HG02884 (cell line): ENCODE measurements around the gene SCMH1.

ENCODE experiments used
- ATAC-seq: cut with Tn5 transposase; IDR thresholded peaks from one replicate; pipeline ENCODE4 v1.9.1; 2021; ENCODE audit warnings: mild to moderate bottlenecking, moderate library complexity; ENCODE audit not compliant: unreplicated experiment

The SCMH1 gene

DNA sequence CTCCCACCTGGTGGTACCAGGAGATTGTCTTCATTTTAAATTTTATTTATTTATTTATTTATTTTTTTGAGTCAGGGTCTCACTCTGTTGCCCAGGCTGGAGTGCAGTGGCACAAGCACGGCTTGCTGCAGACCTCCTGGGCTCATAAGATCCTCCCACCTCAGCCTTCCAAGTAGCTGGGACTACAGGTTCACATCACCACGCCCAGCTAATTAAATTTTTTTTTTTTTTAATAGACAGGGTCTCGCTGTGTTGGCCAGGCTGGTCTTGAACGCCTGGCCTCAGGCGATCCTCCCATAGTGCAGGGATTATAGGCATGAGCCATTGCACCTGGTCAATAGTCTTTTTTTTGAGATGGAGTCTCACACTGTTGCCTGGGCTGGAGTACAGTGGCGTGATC lies 229.1 kb downstream of the SCMH1 start:
- no peak for ATAC-seq

DNA sequence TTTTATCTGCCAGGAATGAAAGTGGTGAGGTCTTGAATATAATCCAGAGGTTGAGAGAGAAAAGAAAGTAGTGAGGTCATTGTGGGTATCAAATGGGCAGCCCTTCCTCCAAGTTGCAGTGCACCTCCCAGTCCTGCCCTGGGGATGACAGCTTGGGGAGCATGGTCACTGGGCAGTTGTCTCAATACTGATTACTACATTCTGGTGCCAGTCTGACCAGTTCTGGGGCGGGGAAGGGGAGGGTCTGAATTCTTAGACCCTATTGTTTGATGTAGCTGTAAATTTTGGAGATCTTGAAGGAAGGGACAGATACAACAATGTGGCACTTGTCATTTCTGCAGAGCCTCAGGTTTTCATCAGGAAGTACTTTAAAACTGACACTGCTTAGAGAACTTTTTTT lies 231.8 kb downstream of the SCMH1 start:
- no peak for ATAC-seq

DNA sequence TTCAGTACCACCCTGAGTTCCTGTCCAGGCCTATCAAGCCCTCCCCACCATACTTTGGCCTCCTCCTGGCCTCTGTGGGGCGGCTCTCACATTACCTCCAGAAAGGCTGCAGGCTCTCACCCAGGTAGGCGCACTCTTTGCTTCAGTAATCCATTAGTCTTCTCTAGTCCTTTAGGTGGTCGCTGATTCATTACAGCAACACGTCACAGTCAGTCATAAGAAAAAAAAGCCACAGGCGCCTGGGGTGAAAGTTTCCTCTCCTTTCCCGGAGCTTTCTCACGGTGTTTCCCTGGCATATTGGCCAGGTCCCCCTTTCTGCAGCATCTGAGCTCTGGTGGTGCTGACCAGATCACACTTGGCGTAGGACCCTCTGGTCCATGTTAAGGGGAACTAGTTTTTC lies 232.6 kb downstream of the SCMH1 start:
- ATAC-seq: no peak

DNA sequence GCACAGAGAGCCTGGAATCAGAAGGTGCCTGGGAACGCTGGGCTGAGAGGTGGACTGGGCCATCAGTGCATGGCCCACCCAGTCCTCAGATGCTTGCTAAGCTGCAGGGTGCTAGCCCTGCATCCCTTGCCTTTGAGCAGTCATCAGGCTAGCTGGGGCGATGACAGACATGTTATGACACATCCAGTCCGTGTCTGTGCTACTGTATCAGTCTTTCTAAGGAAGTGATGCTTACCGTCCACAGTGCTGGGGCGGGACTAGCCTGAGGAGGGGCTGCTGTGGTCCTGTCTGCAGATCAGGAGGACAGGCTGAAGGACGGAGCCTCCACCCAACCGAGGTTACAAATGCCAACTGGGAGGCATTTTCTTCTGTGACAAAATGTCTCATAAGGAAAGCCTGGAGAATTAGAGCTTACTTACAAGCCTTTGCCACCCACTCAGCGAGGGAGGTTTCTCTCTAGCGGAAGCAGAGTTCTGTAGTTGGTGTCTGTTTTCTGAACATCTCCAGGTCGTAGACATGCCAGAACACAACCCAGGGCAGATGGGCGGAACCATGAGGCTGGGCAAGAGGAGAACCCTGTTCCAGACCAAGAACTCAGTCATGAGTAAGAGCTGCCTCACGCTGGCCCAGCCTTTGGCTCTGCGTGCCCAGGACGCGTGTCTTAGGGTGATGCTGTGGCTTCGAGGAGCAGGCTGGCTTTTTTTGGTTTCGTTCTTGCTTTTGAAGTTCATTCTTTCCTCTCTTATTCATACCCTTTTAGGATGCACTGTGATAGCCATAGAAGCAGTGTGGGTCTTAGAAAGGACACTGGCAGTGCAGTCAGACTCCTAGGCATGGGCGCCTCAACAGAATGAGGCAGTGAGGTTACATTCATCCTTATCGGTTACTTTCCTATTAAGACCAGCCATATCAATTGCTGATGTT lies 234.9 kb downstream of the SCMH1 start:
- no peak for ATAC-seq

DNA sequence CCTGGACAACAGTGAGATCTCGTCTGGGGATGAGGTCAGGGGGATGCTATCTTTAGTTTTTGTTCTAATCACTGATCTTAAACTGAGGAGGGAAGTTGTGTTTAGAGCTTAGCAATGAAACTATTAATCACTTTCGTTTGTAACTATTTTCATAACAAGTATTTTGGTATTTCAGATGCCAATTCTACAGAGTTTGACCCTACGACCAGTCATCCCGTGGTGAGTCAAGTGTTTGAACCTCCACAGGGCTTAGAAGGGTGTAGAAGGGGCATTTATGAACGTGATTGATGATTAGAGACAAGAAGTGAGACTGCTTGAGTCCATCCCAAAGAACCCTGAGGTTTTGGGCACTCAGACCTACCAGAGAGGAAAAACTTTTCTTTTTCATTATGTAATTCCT lies 236.2 kb downstream of the SCMH1 start:
- no peak for ATAC-seq

DNA sequence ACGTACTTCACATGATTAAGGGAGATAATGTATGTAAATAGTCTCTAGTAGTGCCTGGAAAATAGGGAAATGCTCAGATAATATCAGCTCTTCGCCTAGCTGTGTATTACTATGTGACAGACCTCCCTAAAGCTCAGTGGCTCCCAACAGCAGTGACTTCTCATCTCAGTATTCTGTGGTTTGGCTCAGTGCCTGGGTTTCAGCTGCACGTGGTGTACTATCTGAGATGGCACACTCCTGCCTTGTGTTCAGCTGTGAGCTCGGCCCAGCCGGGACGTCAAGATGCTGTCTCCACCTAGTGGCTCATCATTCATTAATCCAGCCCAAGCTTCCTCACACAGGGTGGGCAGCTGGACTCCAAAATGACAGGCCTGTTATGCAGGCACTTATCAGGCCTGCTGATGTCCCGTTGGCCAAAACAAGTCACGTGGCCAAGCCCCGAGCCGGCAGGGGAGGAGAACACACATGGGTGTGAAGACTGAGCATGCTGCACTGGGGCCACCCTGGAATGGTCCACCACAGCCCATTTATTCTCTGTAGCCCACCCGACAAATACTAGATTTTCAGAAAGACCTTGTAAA lies 238.4 kb downstream of the SCMH1 start:
- ATAC-seq: peak; percentile 99

DNA sequence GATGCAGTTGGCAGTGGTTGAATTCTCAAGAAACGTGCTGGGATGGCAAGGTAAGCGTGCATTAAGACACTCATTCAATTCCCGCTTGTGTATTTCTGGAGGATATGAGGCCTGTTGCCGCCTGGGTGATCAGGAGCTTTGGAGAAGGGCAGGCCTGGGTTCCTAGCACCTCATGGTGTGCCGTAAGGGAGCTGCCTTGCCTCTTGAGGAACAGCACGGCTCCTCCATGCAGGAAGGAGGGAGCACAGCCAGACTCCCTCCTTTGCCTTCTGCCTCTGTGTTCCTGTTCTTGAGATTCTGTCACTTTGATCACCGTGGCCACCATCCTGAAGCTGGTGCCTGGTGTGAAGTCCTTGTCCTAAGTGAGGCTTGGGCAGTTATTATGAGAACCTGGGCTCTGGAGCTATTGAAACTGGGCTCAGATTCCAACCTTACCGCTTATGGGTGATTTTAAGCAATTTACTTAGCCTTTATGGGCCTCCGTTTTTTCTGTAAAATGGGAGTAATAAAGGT lies 238.9 kb downstream of the SCMH1 start:
- ATAC-seq: no peak

DNA sequence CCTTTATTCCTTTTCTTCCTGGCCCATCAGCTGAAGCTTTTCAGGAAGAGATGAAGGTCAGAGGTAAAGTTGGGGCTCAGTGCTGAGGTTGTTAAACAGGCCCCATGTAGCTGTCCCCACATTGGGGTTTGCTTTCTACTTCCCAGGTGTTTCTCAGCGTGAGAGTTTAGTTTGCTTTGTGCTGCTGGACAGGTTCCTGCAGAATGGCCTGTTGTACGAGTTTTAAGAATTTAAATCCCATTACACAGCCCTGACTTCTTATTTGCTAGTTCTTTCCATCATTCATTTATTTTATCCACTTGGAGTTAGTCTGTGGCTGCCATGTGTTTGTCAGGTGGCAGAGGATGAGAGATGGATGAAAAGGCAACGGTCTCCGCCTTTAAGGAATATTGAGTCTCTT lies 243.4 kb downstream of the SCMH1 start:
- no peak for ATAC-seq

DNA sequence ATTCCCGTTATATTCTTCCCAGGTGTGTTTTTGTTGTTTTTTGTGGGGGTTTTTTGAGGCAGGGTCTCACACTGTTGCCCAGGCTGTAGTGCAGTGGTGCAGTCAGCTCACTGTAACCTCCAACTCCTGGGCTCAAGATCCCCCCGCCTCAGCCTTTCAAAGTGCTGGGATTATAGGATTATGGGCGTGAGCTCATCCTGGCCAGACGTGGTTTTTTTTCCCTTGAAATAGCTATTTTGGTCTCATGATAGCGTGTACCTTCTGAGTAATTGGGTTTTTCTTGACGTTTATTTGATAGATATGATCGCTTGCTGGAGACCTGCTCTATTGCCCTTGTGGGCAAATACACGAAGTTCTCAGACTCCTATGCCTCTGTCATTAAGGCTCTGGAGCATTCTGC lies 245.0 kb downstream of the SCMH1 start:
- no peak for ATAC-seq

DNA sequence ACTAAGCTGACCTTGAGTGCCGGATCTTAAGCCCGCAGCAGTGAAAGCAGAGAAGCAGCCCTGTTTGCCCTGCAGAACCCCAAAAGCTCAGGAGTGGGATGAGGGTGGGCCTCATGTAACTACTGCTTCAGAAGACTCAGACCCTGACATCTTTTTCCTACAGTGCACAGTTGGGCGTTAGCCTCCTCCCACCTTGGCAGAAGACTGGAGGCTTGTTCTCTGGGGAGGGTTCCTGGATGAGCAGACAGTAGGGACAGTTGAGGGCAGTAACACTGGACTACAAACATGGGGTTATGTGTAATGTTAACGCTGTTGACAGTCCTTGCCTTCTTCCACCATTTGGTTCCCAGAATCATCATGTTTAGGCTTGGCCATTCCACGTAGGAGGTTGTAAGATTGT lies 253.0 kb downstream of the SCMH1 start:
- no peak for ATAC-seq

DNA sequence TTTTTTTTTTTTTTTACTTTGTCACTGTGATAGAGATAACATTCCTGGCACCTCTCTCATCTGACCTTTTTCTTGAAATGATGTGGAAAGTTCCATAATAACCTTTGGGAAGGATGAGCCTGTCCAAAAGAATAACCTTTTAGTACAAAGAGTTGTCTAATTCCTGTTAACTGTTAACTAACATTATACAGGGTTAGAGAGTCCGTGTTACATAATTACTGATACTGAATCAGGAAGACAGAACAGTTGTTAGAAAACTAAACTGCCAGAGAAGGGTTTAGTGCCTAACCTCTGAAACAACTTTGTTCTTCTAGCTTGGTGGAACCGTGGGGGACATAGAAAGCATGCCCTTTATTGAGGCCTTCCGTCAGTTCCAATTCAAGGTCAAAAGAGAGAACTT lies 253.8 kb downstream of the SCMH1 start:
- ATAC-seq: no peak

DNA sequence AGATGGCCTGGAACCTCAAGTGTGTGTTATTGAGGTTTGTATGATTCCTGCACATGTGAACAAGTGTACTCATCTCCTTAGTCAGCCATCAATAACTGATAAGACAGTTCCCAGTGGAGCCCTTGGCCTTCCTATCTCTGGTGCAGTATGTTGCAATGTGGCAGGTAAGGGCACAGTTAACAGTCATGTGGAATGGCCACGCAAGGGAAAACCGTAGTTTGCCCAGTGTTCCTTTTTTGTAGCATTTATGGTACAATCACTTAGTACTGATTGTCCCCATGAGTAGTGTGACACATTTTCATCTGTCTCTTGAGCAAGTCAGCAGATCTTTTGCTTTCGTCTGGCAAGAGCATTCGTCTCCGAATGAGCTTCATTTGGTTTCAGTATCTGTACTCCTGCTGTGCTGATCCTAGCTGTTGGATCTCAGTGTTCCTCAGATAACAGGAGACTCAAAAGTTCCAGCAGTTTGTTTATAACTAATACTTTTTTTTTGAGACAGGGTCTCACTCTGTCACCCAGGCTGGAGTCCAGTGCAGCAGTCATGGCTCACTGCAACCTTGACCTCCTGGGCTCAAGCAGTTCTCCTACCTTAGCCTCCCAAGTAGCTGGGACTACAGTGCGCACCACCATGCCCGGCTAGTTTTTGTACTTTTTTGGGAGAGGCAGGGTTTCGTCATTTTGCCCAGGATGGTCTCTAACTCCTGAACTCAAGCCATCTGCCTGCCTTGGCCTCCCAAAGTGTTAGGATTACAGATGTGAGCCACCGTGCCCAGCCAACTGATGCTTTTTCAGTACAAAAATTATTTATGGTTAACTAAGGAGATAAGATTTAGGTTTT lies 254.4 kb downstream of the SCMH1 start:
- ATAC-seq: no peak

DNA sequence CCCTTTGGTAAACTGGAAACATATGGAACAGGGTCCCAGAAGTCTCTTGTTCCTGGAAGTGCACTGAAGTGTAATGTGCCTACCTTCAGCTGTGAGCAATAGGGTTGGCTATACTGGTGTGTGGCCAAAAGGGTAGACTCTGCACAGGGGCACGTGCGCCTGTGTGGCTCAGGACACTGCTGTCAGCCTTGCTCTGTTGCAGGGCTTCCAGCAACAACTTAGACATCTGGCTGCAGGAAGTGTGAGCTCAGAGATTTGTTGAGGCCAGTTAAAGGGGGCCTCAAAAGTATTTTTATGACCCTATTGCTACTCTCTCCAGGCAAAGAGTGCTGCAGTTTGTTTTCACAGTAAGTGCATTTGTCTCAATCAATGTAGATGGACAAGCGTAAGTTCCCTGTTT lies 255.2 kb downstream of the SCMH1 start:
- no peak for ATAC-seq

DNA sequence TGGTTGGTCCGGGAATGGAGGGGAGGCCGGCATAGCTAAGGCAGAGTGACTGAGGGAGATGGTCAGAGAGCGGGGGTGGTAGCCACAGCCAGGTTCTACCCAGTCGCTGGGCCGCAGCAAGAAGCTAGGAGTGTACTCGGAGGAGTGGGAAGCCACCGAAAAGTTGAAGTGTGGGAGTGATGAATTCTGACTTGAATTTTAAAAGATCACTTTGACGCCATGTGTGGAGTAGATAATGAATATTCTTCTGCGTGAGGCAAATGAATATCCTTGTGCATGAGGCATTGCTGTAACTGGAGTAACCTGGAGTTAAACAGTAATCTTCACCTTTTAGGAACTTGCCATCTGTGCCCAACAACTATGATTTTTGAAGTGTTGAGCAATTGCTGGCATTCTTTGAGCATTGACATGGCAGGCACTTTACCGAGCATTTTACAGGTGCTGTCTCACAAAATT lies 255.8 kb downstream of the SCMH1 start:
- no peak for ATAC-seq

DNA sequence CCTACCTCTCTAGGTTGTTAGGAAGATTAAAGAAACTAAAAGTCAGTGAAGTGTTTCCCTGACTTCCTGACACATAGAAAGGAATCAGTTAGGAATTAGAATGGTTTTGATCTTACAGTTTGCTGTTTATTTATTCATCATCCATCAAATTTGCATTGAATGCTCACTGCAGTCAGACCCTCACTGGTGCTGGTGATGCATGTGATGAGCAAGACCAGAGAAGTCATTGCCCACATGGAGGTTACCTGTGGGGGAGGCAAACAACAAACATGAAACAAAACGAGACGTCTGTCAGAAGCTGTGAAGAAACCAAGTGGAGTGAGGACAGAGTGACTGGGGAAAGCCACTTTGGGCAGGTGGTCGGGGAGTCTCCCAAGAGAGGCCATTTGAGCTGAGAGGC lies 256.2 kb downstream of the SCMH1 start:
- no peak for ATAC-seq

DNA sequence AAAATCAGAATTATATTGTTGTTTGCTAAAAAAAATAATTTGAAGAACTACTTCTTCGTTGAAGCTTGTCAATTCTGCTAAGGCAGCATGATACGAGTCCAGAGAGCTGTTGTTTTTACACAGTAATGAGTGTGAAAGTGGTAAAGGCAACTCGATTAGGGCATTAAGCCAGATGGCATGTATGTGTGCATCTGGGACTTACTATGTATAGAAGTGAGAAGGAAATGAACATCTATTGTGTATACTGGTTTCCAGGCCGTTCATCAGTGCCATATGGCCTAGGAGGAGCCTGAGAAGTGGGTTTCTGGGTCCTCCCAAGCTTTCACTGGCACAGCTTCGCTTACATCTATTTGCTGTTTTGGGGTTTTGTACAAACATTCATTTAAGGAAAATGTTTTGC lies 256.9 kb downstream of the SCMH1 start:
- ATAC-seq: no peak

DNA sequence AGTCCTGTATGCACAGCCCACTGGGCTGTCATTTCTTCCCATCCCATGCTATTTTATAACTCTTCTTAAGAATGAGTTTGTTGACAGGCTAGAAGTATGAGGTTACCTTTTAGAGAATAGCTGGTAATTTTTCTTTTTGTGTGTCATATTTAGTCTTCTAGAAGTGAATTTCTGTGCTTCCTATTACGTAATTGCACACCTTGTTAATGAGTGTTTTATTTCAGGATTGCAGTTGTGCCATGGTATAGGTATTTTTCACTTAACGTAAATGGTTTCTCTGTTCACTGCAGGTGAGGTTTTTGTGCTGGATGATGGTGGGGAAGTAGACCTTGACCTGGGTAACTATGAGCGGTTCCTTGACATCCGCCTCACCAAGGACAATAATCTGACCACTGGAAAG lies 257.6 kb downstream of the SCMH1 start:
- ATAC-seq: no peak

DNA sequence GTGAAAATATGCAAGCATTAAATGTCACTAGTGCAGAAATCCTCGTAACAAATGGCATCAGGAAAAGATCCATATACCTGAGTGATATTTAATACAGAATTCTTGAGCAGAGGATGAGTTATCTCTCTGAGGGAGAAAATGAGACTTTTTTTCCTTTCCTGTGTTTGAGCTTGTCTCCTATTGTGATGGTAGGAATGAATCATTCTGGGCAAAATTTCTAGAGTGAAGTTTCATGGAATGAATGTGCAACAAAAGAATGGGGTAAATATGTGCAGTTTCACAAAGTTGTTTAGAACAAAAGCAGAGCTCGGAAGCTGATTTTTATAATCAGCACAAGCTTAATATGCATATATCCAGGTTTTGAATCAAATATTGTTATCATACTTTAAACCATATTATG lies 258.0 kb downstream of the SCMH1 start:
- ATAC-seq: no peak

DNA sequence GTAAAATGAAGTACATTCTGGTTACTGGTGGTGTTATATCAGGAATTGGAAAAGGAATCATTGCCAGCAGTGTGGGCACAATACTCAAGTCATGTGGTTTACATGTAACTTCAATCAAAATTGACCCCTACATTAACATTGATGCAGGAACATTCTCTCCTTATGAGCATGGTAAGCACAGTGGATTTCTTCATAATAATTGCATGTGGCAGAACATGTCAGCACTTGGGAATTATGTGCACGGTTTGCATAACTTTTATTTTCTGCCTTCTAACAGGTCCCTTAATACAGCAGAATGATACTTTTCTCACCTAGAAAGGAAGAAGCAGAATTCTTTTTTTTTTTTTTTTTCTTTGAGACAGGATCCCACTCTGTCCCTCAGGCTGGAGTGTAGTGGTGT lies 258.8 kb downstream of the SCMH1 start:
- ATAC-seq: no peak

DNA sequence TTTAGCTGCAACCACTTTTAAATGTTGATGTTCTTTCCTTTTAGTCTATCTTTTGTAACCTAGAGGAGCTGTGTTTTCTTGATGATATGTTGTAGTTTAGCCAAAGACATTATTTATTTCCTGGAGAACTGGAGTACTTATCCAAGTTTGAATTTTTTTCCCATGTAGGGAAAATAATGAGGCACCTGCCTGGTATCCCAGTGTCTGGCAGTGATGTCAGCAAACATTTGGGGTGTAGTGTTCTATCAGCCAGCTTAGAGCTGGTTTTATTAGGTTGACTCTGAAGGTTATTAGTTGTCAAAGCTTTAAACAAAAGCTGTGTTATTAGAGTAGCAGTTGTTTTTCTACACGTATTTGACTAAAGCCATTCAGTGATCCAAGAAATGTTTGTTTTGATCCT lies 259.4 kb downstream of the SCMH1 start:
- no peak for ATAC-seq

DNA sequence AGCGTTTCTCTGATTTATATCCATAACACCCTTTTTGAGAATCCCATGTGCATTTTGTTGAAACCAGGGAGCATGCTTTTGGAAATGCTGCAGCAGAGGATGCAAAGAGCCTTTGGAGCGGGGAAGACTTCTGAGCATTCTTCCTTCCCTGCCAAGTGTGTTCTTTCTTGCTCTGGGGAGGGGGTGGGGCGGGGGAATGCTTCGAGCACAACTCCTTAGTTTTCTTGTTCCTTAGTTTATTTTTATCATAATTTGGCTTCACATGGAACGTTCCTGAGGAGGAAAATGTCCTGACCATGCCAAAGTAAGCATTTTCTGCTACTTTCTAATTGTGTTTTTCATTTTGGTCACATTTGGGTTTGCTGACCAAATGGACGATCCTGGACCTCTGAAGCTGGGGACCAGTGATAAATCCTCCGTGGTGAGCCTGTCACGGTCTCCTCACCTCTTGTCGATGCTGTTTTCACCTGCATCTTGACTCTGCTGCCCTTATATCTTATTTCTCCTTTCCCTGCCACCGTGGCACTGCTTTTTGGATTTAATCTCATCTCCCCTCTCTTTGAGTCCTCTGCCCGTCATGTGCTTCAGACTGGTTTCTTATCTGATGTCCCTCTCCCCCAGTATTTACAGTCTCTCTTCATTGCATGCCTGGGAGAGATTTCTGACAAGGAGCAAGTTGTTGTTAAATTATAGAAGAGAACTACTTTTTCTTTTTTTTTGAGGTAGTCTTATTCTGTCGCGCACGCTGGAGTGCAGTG lies 260.2 kb downstream of the SCMH1 start:
- ATAC-seq: no peak
